AG09309 (cell line): ENCODE measurements around the gene SUGCT.

Experiments
- DNase-seq: peaks from one replicate; pipeline ENCODE4 v3.0.0-alpha.2; 2010; ENCODE audit warnings: low read depth
- H3K4me3 ChIP-seq: 2 replicates; pipeline ENCODE4 v1.5.1; 2011; ENCODE audit warnings: mild to moderate bottlenecking, low read depth, low read length, moderate library complexity; ENCODE audit not compliant: control insufficient read depth
- TF ChIP-seq, protein P1 (sequence below): IDR thresholded peaks from 2 replicates; pipeline ENCODE4 v1.5.1; 2011; ENCODE audit warnings: mild to moderate bottlenecking, low read depth, low read length, inconsistent platforms; ENCODE audit not compliant: insufficient read depth, control insufficient read depth; ENCODE audit errors: missing control alignments

The SUGCT gene

GRCh38 chr7:40324914-40325313 lies 190.1 kb downstream of the SUGCT start:
- TF ChIP-seq, protein P1, sequence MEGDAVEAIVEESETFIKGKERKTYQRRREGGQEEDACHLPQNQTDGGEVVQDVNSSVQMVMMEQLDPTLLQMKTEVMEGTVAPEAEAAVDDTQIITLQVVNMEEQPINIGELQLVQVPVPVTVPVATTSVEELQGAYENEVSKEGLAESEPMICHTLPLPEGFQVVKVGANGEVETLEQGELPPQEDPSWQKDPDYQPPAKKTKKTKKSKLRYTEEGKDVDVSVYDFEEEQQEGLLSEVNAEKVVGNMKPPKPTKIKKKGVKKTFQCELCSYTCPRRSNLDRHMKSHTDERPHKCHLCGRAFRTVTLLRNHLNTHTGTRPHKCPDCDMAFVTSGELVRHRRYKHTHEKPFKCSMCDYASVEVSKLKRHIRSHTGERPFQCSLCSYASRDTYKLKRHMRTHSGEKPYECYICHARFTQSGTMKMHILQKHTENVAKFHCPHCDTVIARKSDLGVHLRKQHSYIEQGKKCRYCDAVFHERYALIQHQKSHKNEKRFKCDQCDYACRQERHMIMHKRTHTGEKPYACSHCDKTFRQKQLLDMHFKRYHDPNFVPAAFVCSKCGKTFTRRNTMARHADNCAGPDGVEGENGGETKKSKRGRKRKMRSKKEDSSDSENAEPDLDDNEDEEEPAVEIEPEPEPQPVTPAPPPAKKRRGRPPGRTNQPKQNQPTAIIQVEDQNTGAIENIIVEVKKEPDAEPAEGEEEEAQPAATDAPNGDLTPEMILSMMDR, result no peak
- DNase-seq, result no peak
- no peak overlapping the region for H3K4me3 ChIP-seq

- TF ChIP-seq, protein P1, result no peak
- DNase-seq, result no peak
- no peak overlapping the region for H3K4me3 ChIP-seq
These were observed 192.3 kb downstream of the SUGCT start for GRCh38 chr7:40327113-40327512.

- TF ChIP-seq, protein P1, result no peak
- no peak for DNase-seq
- no peak overlapping the region for H3K4me3 ChIP-seq
These were observed 193.1 kb downstream of the SUGCT start for GRCh38 chr7:40327873-40328272.

- DNase-seq, result no peak
- no peak overlapping the region for H3K4me3 ChIP-seq
- TF ChIP-seq, protein P1, result peak; percentile 55
These were observed 194.9 kb downstream of the SUGCT start for GRCh38 chr7:40329601-40330153.

GRCh38 chr7:40330408-40330807 lies 195.6 kb downstream of the SUGCT start:
- no peak for DNase-seq
- TF ChIP-seq, protein P1, result no peak
- H3K4me3 ChIP-seq, result no peak overlapping the region

- TF ChIP-seq, protein P1, result no peak
- DNase-seq, result peak; percentile 57
- no peak overlapping the region for H3K4me3 ChIP-seq
These were observed 197.1 kb downstream of the SUGCT start for GRCh38 chr7:40331915-40332314.

- DNase-seq, result no peak
- TF ChIP-seq, protein P1, result no peak
- no peak overlapping the region for H3K4me3 ChIP-seq
These were observed 197.7 kb downstream of the SUGCT start for GRCh38 chr7:40332516-40332915.
